ENCODE data around the gene DEPDC1B.
"Not testable (repeated sequence)": the region's sequence is repeated elsewhere in the genome, so short reads cannot be mapped to it uniquely, and the experiment has no call there.

The DEPDC1B gene

DNA sequence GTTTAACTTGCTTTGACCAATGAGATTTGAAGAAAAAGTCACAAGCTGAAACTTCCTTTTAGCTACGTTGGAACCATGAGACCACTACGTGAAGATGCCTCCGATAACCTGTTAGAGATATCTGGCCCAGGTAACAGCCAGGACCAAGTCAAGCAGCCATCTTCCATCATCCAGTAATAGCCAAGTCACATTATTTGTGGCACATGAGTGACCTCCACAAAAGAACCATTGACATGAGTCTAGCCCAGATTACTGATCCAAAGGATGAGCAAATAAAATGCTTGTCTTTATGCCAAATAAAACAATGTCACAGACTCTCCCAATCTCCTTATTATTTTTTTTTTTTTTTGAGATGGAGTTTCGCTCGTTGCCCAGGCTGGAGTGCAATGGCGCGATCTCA is 1.6 kb downstream of the DEPDC1B start:
- no peak for DNase-seq

DNA sequence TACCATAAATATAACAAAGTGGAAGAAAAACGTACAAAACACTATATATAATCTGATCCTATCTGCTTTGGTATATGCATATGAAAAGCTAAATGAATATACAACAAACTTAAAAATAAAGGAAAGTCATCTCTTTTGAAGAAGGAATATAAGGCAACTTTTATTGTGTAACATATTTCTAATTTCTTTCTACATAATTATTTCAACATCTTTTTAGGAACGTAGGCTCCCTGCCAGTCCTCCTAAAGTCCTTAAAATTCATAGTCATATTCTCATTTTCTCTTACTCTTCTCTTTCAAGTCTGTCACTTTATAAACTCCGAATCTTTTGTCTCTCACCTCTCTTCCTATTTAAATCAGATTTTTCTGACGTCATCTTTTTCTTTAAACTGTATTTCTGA is 9.6 kb downstream of the DEPDC1B start:
- DNase-seq = no peak

DNA sequence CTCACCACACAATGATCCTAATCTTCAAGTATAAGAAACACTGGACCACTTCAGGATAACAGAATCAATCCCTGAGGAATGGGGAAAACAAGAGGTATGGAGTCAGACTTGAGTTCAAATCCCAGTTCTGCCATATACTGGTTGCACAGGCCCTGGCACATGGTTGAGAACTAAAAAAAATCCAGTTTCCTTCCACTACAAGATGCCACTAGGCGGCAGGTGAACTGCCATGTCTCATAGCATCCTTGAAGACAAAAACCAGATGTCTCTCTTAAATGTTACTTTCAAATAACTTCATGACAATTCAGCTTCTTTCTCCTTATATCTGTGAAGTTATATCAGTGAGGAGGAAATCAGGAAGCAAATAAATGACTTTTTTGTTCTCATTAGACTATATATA is 11.0 kb downstream of the DEPDC1B start:
- DNase-seq = no peak

DNA sequence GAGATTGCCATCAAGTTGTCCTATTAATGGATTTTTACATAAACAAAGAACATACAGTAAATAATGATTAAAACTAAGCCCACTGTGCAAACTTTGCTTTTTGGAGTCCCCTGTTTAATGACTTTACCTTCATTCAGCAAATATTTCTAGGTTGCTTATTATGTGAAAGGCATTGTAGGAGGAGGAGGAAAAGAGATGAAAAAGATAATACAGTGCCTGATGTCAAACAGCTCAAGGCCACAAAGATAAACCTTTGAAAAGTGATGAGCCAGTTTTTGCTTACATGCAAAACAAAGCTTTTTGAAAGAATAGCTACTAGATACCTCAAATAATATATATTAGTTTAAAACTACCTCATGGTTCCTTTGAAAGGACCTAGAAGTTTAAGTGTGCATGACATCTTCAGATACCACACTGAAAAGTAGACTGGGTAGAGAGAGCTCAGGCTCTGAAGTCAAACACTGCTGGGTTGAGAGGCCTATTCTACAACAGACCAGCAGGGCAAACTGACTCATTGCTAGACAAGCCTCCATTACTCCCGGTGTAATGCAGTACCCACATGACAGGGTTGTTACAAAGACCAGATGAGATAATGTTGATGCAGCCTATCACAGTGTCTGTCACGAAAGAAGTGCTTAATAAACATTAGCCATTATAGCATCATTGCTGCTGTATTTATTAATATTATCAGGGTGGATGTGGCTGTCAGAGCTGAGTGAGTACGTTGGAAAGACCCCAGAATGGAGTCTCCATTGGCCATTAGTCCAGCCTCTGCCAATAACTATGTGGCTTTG is 11.8 kb downstream of the DEPDC1B start:
- DNase-seq = no peak

DNA sequence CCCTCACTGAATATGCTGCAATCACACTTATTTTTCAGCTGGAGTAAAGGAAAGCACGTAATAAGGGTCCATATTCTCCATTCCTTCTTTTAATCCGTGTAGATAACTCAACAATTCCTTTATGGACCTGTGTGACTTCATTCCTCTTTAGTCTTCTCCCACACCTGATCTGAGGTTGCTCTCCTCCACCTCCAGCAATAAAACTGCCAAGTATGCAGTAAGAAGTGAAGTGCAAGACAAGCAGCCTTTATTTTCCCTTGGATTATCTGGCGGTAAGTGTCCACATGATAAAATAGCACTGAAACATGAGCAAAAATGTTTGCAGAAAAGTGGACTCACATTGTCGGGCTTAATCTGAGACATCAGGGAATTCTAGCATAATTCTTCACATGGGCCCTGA is 13.8 kb downstream of the DEPDC1B start:
- DNase-seq = no peak

DNA sequence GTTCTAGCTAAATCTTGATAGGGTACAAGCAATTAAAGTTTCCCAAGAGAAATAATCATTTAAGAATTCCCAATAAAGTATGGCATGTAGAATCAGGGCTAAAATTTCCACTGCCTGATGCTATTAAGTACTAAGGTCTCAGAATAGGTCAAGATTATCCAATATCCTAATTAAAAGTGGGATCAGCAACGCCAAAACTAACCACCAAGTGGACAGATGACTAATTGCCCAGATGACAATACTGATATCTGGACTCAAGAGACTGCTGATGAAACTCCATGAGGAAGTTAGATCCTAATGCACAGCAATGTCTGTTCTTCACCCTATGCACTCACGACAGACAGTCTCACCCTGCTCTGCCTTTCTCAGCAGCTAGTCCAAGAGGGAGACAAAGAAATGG is 14.3 kb downstream of the DEPDC1B start:
- no peak for DNase-seq

DNA sequence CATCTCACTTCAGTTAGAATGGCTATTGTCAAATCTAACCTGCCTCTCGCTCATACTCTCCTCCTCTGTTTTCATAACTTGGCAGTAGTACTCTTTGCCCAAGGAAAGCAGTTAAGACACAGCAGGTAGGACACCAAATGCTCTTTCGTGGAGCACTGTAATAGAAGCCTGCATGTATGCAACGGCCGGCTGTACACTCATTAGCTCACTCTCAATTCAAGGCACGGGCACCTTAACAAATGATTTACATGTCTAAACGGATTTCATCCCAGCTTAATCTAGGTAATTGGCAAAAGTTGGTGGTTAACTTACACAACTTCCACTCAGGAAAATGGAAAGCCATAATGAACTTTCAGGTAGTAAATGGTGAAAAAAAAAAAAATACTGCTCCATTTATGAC is 14.9 kb downstream of the DEPDC1B start:
- DNase-seq = no peak

DNA sequence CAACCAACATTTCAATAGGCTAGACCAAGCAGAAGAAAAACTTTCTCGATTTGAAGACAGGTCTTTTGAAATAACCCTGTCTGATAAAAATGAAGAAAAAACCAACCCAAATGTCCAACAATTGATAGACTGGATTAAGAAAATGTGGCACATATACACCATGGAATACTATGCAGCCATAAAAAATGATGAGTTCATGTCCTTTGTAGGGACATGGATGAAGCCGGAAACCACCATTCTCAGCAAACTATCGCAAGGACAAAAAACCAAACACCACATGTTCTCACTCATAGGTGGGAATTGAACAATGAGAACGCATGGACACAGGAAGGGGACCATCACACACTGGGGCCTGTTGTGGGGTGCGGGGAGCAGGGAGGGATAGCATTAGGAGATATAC is 18.0 kb downstream of the DEPDC1B start:
- not testable (repeated sequence) for DNase-seq

DNA sequence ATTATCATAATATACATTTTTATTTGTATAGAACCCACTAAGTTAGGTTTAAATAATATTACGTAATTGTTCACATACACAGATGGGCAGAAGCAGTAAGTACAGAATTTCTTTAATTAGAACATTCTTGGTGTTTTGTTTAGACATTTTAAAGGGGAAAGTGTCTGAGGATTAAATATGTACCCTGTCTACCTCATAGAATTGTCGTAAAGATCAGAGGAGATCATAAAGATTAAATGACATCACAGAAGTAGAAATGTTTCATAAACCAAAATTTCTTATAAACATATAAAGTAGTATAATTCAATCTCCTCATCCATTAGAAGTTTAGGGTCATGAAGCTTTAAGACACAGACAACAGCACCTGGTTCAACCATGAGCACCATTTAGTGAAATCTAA is 20.1 kb downstream of the DEPDC1B start:
- no peak for DNase-seq

DNA sequence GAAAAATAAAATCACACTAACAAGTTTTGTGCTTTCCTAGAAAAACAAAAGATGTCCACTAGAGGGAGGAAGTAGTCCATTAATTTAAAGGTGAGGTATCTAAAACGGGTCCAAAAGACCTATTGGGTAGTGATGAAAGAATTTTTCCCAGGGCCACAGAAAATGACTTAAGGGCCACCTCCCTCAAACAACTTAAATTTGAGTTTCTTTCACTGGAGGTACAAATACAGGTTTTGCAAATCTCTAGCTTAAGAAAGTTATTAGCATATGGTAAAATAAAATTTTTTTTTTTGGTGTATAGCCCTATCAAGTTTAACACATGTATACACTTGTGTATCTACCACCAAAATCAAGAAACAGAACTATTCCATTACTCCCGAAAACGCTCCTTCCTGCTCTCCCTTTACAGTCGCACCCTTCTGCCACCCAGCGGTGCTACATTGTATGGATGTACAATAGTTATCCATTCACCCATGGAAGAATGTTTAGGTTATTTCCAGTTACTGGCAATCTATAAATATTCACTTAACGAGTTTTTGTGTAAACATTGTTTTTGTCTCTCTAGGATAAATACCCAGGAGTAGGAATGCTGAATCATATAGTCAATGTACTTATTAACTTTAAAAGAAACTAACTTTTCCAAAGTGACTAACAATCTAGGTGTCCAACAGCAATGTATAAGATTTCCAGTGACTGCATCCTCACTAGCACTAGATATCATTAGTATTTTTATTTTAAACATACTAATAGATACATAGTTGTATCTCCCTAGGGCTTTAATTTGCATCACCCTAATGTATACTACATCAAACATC is 21.9 kb downstream of the DEPDC1B start:
- no peak for DNase-seq

DNA sequence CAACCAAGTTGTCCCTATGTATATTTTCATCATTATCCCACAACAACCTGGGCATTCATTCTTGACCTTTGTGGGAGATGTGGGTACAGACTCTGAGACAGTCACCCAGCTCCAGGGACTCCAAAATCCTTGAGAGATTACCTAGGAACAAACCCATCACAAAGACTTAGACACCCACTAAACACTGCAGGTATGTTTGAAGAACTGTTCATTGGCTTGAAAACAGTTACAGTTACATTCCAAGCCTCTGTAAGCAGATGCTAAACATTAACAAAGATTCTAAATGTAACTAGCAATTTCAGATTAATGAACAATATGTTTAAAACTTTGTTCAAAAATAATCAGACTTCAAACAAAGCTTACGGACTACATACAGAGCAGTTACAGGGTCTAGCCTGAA is 24.7 kb downstream of the DEPDC1B start:
- no peak for DNase-seq

DNA sequence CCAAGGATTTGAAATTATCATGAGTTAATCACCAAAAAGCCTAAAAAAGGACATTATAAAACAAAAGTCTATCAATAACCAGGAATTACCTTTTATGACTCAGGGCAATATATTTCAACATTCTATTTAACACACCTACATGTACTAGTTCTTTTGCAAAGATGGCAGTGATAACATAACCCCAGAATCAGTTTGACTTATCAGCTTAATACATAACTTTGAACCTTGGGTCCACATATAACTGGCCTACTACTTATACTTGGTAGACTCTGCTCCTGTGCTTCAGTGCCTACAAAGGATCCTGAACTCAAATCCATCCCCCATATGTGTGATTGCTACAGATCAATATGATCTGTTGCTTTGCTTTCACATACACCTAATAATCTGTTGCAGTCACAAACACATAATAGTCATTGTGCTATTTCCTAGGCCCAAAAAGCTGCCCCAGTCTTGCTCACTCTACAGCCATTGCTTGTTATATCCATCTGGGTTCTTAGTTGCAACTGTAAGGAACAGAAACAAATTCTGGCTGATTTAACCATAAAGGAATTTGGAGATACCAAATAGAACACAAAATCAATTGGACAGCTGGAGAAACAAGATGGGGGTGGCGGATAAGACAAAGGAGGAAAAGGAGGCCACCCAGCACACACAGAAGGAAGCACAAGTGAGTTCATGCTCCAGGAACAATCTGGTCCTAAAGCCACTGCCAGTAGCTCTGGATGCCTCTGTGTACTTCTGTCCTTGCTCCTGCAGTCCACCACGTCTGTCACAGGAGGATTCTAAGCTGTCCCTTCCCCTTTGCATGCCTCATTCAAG is 25.5 kb downstream of the DEPDC1B start:
- no peak for DNase-seq

DNA sequence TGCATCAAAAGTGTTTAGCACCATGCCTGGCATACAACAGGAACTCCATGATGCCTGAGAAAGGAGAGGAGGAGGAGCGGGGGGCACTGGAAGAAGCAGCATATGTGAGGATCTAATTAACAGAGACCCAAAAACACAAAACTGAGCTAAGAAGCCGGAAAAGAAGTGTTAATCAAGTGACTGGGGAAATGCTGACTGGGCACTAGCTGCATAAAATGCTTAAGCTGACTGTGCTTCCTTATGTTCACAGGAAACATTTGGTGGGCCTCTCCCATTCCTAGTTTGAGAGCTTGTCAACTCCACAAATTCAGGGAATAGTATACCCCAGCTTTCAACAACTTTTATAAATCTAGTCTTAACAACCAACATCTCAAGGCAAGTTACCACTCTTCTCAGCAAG is 26.6 kb downstream of the DEPDC1B start:
- no peak for DNase-seq

DNA sequence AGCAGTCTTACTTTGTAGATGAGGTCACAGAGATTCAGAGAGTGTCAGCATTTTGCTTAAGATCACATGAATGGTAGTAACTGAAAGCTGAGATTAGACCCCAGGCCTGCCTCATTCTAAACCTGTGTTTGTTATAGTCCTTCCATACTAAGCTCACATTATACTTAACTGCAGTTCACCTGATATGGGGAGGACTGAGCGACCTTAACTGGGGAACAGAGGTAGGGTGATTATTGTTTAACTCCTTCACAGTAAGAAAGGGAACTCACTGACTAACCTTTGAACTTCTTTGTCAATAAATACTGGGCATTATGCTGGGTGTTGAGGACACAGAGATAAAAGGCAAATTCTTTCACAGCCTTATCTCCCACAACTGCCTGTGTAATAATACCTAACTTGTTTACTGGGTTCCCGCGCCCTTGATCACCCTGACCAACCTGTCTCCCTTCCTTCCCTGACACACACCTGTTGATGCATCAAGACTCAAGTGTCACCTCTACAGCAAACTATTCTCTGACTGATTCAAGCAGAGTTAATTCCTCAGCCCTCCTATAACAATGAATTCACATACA is 27.2 kb downstream of the DEPDC1B start:
- DNase-seq = no peak

DNA sequence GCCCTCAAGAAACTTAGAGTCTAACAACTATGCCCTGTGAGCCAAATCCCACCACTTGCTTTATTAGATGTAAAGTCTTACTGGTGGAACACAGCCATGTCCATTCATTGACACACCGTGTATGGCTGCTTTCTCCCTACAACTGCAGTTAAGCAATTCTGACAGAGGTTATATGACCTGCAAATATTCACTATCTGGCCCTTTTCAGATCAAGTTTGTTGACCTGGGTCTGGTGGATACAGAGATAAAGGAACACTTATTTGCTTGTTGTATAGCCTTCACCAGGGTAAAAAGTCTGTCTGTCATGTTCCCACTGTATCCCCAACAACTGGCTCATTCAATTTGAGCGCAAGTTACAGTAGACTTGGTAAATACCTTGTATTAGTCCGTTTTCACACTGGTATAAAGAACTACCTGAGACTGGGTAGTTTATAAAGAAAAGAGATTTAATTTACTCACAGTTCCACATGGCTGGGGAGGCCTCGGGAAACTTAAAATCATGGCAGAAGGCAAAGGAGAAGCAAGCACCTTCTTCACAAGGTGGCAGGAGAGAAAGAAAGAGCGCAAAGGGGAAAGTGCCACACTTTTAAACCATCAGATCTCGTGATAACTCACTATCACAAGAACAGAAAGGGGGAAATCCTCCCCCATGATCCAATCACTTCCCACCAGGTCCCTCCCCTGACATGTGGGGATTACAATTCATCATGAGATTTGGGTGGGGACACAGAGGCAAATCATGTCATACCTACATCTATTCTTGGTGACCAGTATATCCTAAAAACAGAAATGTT is 27.9 kb downstream of the DEPDC1B start:
- no peak for DNase-seq

DNA sequence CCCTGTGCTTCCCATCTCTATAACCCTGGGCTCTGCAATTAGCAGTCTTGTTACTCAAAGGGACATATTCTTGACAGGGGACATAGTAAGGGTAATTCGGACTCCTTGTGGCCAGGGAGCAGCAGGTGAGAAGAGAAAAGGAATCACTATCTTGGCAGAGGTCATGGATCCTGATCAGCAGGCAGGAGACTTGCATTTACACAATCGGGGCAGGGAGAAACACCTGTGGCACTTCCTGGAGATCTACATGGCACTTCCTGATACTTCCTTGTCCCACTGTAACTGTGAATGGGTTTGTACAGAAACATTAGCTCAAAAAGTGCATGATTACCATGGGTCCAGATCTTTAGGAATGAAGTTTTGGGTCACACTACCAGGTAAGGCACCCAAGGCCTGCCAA is 29.2 kb downstream of the DEPDC1B start:
- no peak for DNase-seq

DNA sequence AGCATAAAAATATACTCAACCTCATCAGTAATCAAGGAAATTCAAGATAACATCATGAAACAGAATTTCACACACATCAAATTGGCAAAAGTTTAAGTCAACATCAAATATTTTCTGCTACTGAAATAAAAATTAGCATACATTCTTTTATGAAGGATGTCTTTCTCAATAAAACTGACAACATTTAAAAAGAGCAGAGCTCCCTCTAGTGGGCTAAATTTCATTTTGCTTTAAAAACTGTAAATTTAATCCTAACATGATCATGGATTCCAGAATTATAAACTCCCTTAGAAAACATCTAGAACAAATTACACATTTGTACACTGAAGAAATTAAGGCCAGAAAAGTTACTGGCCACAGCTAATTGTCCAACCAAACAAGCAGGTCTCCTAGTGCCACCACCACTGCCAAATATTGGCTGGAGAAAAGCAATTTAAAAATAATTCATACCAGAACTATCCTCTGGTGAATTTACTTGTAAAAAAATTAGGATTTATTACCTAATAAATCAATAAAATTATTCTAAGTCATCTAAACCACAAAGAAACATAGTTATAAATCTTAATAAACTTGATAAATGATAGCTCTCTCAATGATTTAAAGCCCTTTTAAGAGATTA is 31.2 kb downstream of the DEPDC1B start:
- DNase-seq = no peak

DNA sequence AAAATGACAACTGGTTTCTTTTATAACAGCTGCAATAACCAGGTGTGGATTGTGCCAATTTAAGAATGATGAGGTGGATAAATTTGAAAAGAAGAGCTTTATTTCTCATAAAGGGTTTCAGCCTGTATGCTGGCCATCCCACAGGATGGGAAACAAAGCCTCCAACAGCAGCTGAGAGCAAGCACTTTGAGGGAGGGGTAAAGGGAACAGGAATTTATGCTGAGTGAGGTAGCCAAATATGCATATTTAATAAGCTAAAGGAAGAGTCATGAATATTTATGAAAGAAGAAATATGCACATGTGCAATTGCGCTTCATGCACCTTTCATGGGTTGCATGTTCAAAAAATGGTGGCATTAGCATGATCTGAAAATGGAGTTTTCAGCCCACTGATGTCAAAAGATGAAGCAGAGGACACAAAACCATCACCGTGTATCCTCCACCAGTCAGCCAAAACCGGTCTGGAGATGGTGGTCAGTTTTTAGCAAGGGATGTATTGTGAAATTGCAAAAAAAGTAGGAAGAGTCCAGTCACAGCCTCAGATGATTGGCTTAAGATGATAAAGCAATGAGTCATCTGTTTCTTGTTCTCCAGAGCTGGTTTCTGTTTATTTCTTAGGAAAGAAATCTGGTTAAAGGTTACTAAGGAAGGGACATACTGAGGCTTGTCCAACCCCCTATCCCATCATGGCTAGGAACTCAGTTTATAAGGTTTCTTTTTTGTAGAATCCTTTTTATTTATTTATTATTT is 47.9 kb downstream of the DEPDC1B start:
- DNase-seq = no peak

DNA sequence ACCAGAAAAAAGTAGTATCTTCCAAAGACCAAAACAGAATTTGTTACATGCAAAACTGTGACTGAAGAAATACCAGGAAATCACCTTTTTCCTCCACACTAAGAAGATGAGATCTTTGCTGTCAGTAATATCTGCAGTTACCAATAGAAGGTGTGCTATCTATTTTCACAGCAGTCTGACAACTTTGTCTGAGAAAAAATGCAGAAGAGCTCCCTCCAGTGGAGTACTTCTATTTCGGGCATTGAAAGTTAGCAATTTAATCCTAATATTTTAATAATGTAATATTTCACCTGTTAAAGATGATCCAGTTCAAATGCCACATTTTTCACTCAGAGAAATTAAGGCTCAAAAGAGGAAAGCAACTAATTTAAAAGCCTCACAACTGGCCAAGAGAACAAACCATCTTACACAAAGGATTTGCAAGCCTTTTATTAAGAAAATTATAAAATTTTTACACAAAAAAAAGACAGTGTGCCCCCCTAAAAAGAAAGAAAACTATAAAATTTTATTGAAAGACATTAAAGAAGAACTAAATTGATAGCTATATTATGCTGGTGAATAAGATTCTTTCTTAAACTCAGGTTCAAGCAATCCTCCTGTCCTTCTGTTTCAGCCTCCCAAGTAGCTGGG is 50.6 kb downstream of the DEPDC1B start:
- DNase-seq = no peak

DNA sequence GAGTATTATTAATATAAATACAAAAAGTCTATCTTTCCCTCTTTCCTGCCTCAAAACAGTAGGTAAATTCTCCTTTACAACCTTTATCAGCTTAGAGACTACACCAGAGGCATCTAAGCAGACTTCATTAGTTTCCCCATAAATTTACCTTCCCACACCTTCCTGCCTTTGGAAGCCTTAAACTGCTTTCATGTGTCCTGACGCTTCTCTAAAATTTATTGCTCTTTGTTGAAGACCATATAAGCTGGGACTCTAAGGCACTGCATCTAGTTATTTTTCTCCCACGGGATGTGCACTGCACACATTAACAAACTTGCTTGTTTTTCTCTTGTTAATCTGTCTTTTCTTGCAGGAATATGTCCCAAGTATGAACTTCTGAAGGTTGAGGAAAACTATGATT is 51.8 kb downstream of the DEPDC1B start:
- DNase-seq = no peak

DNA sequence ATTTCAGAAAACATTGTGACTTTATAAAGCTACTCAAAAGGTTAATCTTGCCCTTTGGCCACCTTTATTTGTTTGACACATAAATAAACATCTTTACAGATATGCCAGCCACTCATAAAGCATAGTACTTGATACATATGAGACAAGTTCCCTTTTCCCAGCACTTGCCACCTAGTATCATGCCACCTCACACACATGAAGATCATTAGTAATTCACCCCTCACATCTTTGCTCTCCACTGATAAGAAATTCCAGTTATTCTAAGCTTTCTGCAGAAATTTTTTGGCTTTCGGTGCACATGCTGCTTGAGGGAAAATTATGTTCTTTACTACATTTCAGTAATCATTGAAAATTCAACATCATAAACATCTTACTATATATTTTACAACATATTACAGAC is 59.1 kb downstream of the DEPDC1B start:
- no peak for DNase-seq

Measured in stimulated activated CD4-positive, alpha-beta T cell treated with anti-CD3 and anti-CD28 coated beads, Interleukin-2, amount 100 ng/mL, for 24 hours (primary cell).